ENCODE measurements around the gene C2orf72.

C2orf72 gene

DNA sequence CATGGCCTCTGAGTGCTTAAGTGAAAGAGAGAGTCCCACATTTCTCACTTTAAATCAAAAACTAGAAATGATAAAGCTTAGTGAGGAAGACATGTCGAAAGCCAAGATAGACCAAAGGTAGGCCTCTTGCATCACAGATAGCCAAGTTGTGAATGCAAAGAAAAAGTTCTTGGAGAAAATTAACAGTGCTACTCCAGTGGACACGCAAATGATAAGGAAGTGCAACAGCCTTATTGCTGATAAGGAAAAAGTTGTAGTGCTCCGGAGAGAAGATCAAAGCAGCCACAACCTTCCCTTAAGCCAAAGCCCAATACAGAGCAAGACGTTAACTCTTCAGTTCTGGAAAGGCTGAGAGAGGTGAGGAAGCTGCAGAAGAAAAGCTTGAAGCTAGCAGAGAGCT, 51.4 kb downstream of the C2orf72 start:
- no peak for DNase-seq

DNA sequence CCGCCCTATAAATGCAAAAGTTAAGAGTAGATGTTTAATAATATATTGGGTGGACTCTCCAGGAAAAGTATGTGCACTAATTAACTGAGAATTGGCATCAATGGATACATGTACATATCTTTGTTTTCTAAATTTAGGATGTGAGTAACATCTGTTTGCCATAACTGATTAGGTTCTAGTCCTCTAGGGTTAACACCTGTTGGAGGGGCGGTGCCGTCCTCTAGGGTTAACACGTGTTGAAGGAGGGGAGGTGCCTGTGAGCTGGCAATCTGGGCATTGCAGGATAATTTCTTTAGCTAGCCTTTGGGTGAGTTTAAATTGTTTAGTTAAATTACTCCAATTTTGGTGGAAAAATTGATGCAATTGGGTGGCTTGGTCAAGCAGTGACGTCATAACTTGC, 56.6 kb downstream of the C2orf72 start:
- no peak for DNase-seq

DNA sequence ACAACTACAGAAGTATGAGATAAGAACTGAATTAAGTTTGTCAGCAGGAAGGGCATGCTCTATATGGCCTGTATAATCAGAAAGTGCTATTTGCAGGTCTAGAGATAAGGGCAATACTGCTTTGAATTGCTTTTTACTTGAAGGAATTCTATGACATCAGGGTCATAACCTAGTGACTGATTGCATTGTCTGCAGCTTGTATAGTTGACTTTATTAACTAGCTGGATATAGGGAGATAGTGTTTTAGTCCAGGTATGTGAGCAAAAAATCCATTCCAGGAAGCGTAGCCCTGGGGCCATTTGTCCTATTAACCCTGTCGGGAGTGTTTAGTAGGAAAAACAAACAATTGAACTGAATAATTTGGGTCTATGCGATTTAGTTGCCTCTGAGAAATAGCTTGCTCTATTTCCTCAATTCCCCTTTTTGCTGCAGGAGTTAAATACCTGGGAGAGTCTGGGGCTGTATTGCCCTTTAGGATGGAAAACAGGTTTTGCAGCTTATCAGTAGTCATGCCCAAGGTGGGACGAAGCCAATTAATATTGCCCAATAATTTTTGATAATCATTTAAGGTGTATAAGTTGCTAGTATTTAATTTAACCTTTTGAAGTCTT, 57.5 kb downstream of the C2orf72 start:
- no peak for DNase-seq

Data from inflammatory macrophage treated with lipopolysaccharide for 1 hour (primary cell).